ENCODE measurements around the gene SLC6A3.
"Not testable (repeated sequence)": the region's sequence is repeated elsewhere in the genome, so short reads cannot be mapped to it uniquely, and the experiment has no call there.

SLC6A3 gene

DNA sequence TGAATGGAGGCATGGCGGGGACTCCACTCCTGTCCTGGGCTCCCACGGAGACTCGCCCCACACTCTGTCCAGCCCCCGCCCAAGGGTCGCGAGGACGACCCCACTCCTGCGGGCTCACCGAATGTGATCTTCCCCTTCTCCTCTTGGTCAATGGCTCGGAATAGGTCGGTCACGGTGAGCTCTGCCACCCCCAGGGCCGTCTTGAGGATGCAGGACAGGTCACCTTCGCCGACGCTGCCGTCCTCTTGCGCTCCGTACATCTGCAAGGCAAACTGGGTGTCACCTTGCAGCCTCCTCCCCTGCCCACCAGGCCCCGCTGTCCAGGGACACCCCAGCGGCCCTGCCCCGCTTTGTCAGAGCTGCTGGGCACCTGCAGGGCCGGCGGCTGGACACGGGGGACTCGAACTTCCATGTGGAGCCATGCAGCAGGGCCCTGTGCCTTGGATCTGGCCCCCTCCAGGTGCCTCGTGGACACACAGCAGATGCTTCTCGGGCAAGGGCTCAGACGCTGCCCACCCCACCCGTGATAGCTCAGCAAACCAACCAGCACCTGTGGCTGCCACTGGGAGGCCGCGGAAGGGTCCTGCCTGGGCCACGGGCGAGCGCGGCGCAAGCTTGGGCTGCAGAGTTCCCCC lies 21.5 kb upstream of the SLC6A3 start:
- H3K4me3 ChIP-seq (ENCODE audit: low read depth, low read length), result no peak overlapping the region
- DNase-seq (ENCODE audit: low read depth), result no peak

DNA sequence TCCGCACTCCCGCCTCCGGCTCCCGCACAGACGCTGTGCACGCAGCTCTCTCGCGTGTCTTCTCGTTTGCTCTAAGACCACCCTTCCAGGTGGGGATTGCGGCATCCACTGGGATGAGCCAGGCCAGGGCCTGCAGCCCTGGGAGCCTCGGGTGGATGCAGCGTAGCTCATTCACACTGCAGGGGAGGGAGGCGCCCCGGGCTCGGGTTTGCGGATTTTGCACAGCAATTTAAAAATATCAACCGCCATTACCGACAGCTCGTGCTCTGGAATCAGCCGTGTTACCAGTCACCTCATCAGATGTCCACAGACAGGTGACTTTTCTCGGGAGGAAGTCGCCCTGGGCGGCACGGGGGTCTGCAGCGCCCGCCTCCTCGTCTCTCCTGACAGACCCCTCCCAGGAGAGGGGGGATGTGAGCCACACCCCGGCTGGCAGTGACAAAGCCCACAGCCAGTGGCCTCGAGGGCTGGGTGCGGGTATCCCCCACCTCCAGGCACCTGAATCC lies 20.8 kb upstream of the SLC6A3 start:
- no peak overlapping the region for H3K4me3 ChIP-seq (ENCODE audit: low read depth, low read length)
- DNase-seq (ENCODE audit: low read depth), result no peak

DNA sequence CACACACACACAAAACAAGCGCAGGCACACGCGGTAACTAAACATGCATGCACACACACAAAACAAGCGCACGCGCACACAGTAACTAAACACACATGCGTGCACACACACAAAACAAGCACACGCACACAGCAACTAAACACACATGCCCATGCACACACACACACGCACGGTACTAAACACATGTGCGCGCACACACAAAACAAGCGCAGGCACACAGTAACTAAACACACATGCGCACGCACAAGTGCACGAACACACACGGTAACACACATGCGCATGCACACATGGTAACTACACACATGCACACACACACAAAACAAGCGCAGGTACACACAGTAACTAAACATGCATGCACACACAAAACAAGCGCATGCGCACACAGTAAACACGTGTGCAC lies 19.9 kb upstream of the SLC6A3 start:
- no peak for DNase-seq (ENCODE audit: low read depth)
- H3K4me3 ChIP-seq (ENCODE audit: low read depth, low read length), result no peak overlapping the region

DNA sequence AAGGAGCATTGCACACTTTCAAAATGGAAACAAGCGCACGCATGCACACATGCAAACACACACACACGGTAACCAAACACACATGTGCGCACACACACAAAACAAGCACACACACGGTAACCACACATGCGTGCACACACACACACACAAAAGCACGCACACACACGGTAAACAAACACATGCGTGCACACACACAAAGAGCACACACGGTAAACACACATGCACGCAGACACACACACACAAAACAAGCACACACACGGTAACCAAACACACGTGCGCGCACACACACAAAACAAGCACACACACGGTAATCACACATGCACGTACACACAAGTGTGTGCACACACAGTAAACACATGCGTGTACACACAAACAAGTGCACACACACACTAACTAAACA lies 19.3 kb upstream of the SLC6A3 start:
- H3K4me3 ChIP-seq (ENCODE audit: low read depth, low read length), result no peak overlapping the region
- DNase-seq (ENCODE audit: low read depth), result no peak

DNA sequence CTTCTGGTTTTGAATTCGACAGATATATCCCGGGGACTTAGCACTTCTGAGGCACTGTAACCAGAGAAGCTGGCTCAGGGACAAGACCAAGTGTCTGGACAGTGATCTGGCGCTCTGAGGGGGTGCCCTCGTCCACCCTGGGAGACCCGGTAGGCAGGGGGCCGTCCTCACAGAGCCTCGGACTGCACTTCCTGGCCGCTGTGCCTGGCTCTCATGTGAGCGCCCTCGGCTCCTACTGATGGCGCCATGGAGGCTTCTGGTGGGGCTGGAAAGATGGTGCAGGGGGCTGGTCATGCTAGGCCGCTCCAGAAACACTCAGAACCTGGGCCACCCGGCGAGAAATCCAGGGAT lies 18.8 kb upstream of the SLC6A3 start:
- no peak for DNase-seq (ENCODE audit: low read depth)
- H3K4me3 ChIP-seq (ENCODE audit: low read depth, low read length), result no peak overlapping the region

DNA sequence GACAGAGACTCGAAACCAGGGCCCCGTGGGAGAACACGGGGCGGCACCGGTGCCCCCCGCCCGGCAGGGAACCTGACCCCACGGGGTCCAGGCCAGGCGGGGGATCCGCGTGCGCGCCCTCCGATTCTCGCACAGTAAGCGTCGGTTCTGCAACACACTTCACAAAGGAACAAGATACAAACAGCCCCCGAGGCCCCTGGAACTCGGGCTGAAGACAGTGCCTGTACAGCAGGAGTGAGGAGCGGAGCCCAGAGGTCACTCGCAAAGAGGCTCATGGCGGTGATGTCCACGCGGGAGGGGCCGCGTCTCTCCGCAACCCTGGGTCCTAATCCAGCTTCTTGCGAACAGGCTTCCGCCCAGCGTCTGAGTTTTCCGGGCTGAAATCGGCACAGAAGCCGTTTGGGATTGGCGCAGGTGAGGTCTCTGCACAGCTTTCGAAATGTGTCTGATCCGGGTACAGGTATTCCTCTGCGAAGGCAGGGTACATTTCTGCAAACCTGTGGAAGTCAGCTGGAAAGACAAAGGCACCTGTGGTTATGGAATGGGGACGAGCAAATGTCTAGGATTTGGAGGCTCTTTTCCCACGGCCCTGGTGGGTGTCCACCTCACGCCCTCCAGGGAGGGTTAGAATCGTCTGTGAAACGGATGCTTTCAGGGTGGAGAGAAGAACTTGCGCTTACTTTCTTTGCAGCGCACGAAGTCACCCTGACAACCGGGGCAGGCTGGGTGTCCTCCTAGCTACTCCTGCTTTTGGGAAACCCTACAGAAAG lies 18.3 kb upstream of the SLC6A3 start:
- no peak overlapping the region for H3K4me3 ChIP-seq (ENCODE audit: low read depth, low read length)
- DNase-seq (ENCODE audit: low read depth), result no peak

DNA sequence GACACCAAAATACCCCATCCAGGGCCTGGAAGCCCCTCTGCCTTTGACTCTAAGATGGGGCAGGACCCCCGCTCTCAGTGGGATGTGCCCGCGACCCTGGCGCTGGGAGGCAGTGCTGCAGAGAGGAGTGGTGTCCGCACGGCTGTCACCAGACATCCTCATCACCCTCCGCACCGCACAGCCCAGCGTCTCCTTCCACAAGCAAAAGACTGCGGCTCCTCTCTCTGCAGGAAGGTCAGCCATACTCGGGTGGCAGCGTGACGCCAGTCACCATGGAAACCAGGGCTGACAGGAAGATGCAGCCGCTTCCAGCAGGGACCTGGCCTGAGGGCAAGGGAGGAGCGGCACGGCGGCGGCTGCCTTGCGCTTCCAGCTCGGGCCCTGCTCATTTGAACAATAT lies 17.1 kb upstream of the SLC6A3 start:
- no peak overlapping the region for H3K4me3 ChIP-seq (ENCODE audit: low read depth, low read length)
- DNase-seq (ENCODE audit: low read depth), result no peak

DNA sequence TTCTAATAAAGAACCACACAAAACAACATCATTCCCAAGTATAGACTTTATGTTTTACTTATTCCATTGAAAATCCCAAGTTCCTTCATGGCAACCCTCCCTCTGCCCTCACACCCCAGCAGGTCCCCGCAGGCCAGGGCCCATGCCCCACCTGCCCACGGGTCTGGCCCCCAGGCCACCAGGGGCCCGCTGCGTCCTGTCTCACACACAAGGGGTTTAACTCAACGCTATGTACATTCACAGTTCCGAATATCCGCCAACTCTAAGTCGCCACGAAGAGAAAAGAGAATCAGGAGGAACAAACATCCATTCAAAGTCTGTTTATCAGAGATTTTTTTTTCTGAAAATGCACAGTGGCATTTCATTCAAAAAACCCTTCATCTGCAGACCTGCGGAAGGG lies 16.2 kb upstream of the SLC6A3 start:
- H3K4me3 ChIP-seq (ENCODE audit: low read depth, low read length), result no peak overlapping the region

DNA sequence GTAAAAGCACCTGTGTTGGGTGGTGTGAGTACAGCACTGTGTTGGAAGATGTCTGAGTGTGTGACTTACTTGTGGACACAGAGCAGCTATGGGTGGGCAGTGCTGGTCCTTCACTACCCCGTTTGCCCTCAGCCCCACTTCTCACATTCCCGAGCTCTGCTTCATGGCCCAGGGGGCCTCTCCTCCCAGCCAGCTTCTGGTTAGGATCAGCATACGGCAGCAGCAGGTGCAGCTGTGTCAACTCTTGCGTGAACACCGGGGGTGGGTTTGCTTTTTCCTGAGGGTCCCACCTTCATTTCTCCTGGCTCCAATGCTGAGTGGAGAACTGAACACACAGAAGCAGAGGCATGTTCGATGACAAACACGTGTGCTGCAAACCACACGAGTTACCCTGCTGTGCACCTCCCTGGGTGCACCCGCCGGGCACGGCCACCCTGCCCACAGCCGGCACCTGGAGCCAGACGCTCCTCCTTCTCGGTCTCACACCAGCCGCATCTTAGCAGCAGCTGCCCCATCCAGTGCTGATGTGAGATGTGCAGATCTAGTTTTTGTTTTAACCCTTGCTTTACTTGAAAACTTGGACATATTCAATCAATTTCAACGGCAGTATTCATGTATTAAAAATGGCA lies 14.9 kb upstream of the SLC6A3 start:
- DNase-seq (ENCODE audit: low read depth), result no peak
- H3K4me3 ChIP-seq (ENCODE audit: low read depth, low read length), result no peak overlapping the region

More for the DNA sequence above, 16.2 kb upstream of the SLC6A3 start:
- no peak for DNase-seq (ENCODE audit: low read depth)

DNA sequence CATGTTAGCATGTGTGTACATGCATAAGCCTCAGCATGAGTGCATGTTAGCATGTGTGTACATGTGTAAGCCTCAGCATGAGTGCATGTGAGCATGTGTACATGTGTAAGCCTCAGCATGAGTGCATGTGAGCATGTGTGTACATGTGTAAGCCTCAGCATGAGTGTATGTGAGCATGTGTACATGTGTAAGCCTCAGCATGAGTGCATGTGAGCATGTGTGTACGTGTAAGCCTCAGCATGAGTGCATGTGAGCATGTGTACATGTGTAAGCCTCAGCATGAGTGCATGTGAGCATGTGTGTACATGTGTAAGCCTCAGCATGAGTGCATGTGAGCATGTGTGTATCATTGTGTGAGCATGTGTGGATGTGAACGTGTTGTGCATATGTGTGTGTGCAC lies 14.2 kb upstream of the SLC6A3 start:
- DNase-seq (ENCODE audit: low read depth); H3K4me3 ChIP-seq (ENCODE audit: low read depth, low read length): not testable (repeated sequence)

DNA sequence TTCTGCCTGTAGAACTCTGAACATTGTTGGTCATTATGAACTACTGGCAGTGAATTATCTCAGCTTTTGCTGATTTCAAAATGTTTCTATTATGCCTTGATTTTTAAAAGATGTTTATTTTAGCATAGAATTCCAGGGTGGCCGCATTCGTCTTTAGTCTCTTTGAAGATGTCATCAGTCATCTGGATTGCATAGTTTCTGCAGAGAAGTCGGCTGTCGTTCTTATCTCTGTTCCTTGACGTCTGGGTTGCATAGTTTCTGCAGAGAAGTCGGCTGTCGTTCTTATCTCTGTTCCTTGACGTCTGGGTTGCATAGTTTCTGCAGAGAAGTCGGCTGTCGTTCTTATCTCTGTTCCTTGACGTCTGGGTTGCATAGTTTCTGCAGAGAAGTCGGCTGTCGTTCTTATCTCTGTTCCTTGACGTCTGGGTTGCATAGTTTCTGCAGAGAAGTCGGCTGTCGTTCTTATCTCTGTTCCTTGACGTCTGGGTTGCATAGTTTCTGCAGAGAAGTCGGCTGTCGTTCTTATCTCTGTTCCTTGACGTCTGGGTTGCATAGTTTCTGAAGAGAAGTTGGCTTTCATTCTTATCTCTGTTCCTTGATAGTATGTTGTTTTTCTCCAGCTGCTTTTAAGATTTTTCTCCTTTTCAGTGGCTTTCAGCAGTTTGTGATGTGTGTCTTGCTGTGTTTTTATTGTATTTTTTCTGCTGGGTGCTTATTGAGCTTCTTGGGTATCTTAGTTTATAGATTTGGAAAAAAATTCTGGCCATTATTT lies 11.1 kb upstream of the SLC6A3 start:
- not testable (repeated sequence) for DNase-seq (ENCODE audit: low read depth); H3K4me3 ChIP-seq (ENCODE audit: low read depth, low read length)

DNA sequence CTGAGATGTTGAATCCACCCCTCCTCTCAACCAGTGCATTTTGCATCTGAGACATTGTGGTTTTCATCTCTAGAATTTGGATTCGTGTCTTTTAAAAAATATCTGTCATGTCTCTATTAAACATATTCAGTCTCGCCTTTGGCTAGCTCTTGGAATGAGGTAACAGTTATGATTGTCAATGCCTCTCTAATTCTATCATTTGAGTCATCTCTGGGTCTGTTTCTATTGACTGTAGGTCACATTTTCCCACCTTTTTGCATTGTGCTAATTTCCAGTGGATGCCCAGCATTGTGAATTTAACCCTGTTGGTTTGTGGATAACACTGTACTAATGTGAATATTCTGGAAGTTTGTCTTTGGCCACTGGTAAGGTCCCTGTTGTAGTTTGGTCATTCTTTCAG lies 8.4 kb upstream of the SLC6A3 start:
- no peak overlapping the region for H3K4me3 ChIP-seq (ENCODE audit: low read depth, low read length)
- DNase-seq (ENCODE audit: low read depth), result no peak

DNA sequence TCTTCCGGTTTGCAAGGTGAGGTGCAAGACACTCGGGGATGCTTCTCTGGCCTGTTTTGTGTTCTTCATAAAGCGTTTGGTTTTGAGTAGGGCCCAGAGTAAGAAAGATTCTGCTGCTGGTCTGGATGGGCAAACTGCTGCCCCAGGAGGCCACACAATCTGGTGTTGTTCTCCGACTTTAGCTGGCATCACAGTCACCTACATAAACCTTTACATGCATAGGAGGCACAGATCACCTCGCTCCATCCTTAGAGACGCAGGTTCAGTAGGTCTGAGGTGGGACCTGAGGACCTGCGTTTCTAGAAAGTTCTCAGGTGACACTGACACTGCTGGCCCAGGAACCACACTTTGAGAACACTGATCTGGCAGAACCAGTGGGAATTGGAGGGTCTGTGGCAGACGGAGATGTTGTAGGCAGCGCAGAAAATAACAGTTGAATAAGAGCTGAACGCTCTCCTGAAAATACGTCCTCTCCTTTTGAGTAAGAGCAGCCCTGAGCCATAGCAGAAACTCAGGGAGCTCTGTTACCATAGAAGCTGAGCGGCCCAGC lies 3.9 kb upstream of the SLC6A3 start:
- H3K4me3 ChIP-seq (ENCODE audit: low read depth, low read length), result no peak overlapping the region
- DNase-seq (ENCODE audit: low read depth), result no peak

DNA sequence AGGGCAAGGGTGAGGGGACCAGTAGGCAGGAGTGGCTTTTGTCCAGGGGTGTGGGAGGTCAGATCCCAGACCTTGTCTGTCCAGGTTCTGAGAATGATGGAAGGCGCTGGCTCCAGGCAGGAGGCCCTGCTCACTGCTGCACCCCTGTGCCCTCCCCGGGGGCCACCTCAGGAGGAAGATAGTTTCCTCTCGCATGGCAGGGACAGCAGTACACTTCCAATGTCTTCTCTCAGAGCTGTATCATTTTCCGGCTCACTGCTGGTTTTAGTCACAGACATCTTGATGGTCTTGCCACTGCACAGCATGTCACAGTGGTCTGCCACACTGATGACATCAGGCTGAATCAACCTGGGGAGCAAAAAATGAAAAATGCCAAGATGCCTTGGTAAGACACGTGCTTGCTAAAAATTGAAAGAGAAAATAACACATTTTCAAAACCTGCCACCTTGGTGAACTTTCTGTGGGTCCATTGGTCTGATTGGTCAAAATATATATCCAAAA lies 3.3 kb upstream of the SLC6A3 start:
- no peak for DNase-seq (ENCODE audit: low read depth)
- no peak overlapping the region for H3K4me3 ChIP-seq (ENCODE audit: low read depth, low read length)

DNA sequence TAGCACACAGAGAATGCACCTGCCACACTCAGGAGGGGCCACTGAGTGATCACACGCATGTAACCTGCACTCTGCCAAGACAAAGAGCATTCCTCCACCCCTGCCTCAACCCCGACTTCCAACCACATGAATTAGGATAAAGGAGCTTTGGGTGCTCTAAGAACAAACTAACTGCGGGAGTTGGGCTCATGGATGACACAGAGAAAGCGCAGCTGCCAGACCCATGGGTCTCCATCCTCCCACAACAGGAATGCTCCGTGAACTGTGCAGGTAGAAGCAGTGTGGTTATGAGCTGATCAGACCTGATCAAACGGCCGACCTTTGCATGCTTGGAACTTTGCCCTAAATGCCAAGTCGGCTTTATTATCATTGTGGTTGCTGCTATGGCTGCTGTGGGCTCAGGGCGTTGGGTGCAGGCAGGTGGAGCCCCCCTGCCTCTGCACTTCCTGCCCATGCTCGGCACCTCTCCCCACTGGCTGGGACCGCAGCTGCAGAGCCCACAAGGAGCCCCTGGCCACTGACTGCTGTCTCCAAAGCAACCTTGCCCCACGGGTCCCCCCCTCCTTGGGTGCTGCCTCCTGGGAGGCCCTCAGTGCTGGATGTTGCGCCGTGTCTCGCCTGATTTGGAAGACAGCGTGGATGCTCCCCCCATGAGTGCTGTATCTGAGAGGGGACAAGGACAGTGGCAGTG lies 2.6 kb upstream of the SLC6A3 start:
- no peak overlapping the region for H3K4me3 ChIP-seq (ENCODE audit: low read depth, low read length)
- no peak for DNase-seq (ENCODE audit: low read depth)

DNA sequence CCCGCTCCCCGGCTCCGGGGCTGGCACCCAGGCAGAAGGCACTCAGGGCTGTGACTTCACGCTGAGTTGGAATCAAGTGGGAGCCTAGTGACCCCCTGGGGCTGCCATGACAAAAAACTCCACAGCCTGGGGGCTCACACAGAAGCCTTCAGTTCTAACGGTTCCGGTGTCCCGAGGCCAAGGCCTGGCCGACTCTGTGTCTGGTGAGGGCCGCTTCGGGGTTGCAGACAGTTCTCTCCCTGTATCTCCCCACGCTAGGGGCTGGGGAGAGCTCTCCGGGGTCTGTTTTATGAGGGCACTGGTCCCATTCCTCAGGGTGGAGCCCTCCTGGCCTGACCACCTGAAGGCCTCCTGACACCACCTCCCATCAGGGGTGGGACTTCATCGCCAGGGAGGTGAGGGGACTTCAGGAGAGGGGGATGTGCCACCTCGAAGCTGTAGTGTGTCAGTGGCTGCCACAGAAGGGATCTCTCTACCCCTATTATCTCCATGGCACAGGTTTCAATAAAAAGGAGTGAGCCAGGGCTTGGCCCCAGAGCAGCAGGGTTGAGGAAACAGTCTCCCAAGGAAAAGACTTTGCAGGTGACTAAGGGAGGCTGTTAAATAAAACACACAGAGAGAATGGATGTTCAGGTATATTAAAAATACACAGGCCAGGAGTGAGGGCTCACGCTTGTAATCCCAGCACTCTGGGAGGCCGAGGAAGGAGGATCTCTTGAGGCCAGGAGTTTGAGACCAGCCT lies 1.5 kb upstream of the SLC6A3 start:
- DNase-seq (ENCODE audit: low read depth), result no peak
- no peak overlapping the region for H3K4me3 ChIP-seq (ENCODE audit: low read depth, low read length)

DNA sequence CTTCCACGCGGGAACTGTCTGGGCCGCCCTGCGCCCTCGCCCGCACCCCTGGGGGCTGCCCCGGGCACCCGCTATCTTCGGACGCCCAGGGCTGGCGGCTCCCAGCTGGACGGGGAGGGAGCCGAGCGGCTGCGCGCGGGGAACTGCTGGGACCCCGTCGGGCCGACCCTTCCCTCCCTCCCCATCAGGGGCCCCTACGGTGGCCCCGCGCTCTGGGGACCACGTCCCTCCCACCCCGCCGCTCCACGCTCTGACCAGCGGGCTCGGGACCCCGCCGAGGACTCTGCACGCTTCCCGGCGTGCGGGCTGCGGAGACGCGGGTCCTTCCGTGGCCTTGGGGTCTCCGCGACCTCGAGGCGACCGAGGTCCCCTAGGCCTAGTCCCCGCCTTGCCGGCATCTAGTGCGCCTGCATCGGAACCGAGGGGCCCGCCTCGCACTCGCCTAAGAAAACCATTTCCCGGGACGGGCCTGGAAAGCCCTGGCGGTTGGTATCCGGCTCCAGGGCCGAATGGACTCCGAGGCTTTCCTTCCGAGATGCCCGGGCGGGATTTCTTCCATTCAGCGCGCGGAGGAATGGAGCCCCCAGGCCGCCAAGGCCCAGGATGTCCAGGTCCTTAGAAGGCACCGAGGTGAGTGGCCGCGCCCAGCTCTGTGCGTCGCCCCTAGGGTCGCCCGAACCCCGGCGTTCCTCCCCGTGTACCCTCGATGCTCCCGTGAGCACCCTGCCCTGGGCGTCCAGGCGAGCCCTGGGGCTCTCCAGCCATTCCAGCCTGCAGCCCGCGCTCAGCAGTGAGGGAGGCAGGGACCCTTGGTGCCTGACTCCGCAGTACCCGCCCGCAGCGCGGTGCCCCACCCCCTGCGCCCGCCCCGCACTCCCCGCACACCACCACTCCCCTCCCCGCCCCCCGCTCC lies 705 bp upstream of the SLC6A3 start:
- no peak overlapping the region for H3K4me3 ChIP-seq (ENCODE audit: low read depth, low read length)
- DNase-seq (ENCODE audit: low read depth), result no peak
